Coronary artery (tissue), 2 donors: Measurements from ENCODE around the gene FHIT.

Experiments used
- DNase-seq: peaks from one replicate; pipeline ENCODE4 v3.0.0-alpha.2; 2017; ENCODE audit warnings: low spot score
- H3K27ac ChIP-seq, 2 donors: fragments of 200-600 bp; sonication (generic); one replicate each; pipeline ENCODE4 v1.5.1; 2016 to 2019
- H3K4me3 ChIP-seq: fragments of 200-600 bp; sonication (generic); 2 replicates; pipeline ENCODE4 v1.5.1; 2016; ENCODE audit warnings: mild to moderate bottlenecking, moderate library complexity
- CTCF ChIP-seq: fragments of 200-600 bp; sonication (generic); IDR thresholded peaks from one replicate; pipeline ENCODE4 v1.5.1; 2019; ENCODE audit warnings: antibody characterized with exemption

The FHIT gene

DNA sequence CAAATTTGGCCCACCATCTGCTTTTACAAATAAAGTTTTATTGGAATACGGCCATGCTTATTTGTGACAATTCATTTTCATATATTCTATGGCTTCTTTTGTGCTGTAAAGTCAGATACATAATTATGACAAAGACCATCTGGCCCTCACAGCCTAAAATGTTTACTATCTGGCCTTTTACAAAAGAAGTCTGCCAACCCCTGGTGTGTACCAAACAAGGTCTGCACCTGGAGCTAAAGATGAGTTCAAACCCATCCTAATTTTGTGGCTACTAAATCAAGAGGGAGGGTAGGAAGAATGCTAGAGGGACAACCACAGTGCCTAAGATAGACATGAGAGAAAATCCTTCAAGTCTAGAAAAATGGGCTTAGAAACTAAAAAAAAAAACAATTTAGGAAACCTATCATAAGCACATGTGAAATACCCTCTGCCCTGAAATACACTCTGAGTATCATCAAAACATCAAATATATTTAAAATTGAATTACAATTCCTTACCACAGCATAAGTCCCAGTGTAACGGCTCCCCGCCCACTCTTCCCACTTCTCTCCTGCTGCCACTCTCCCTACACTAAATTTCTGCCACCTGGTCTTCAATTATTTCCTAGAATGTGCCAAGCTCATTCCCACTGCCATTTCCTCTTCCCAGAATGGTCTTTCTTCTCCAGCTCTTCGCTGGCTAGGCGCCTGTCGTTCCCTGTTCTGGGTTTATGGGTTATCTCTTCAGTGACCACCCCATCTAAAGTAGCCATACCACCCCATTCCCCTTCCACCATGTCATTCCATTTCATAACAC is 1250.7 kb downstream of the FHIT start:
- Histone ChIP-seq H3K4me3 (no peak overlapping the region), H3K27ac (no peak overlapping the region)
- TF ChIP-seq CTCF = no peak
- no peak for DNase-seq

DNA sequence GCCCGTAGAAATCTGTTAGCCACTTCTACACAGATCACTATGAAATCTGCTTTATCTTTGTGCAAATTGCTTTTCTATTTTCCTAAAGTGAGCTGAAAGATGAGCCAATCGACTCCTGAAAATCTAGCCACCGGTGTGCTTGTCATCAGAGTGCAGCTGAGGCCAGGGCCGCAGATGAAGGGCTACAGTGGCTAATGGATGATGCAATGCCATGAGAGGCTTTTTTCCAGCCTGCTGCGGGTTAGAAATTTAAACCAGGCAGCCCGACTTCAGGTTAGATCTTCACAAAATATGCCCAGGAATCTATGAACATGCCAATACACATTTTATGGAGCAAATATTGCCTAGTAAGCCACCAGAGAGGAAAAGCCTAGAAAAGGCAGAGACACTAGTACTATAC is 1253.2 kb downstream of the FHIT start:
- Histone ChIP-seq H3K4me3 (no peak overlapping the region), H3K27ac (no peak overlapping the region)
- TF ChIP-seq CTCF = no peak
- no peak for DNase-seq

- no peak overlapping the region for H3K27ac ChIP-seq
- DNase-seq = no peak
- H3K4me3 ChIP-seq = no peak overlapping the region
- no peak for TF ChIP-seq CTCF
Measured at GRCh38 chr3:59997583-59997982, 1253.7 kb downstream of the FHIT start.

DNA sequence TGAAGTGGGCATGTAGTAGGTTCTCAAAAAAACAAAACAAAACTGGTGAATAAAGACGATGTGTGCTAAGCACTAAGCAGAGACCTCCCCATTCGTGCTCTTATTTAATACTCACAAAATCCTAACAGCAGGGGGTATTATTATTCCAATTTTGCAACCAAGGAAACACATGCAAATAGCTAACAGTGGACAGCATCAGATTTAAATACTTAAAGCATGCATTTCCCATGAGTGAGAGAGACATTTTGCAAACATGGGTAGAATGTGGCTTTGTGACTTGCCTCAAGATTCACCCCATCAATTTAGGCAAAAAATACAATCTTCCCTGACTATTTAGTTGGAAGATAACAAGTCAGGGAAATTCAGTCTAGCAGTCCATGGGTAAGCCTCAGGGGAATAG is 1255.2 kb downstream of the FHIT start:
- Histone ChIP-seq H3K27ac (no peak overlapping the region), H3K4me3 (no peak overlapping the region)
- DNase-seq = no peak
- TF ChIP-seq CTCF = no peak

DNA sequence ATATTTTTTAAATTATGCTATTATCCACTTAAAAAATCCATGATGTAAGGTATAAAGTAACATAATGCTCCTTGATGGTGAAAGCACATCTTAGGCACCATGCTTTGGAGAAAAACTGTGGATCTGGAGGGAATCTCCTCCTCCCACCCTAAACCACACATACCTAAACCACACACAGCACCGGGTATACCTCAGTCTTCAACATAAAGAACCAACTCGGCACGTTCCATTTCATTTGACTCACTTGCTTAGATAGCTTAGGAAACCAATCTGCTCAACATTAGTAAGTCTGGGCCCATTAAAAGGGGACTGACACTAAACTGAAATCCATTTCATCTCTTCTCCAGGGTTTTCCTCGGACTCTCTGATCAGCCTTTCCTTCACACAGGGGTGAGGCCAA is 1255.7 kb downstream of the FHIT start:
- DNase-seq = no peak

DNA sequence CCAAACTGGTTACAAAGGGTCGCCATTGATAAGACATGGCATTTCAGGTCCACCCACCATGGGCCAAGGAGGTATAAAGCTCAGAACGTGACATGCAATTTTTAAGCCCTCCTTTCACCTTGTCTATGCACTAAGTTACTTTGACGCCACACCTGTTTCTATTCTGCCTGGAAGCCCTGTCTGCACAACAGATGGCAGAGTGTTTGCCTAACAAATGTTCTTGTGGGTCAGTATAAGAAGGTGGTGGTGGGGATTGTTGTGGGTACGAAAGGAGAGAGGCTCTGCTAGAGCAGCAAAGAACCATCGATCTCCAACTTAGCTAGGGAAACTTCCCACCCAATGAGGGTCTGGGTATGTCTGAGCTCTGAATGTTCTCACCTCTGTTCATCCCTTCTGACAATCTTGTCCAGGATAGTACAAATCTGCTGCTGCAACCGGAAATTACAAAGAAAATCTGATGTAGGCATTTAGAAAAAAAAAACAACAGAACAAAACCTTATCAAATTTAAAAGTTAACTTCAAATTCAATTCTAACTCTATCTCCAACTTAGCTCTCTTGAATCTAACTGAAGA is 1256.4 kb downstream of the FHIT start:
- no peak overlapping the region for H3K4me3 ChIP-seq

More for the DNA sequence above, 1255.7 kb downstream of the FHIT start:
- Histone ChIP-seq H3K27ac (no peak overlapping the region), H3K4me3 (no peak overlapping the region)
- no peak for TF ChIP-seq CTCF

More for the DNA sequence above, 1256.4 kb downstream of the FHIT start:
- H3K27ac ChIP-seq = no peak overlapping the region
- TF ChIP-seq CTCF = no peak
- no peak for DNase-seq
